ENCODE measurements around the gene CDKAL1. TPM values are rescaled to one million over a fixed set of nuclear protein-coding genes. Genes with fewer than 3 reads are reported as not detected.

Gene CDKAL1
- total and polyA plus RNA-seq, 9 of the 15 experiments (the other 6 are each of a cell fraction or from before 2014, with no cell fraction given), result 11.2 to 36.3 (median 20.1) TPM

- FAIRE-seq (no peak), DNase-seq (ENCODE audit: extremely low read depth in 1 of 4, low spot score in 3 of 4) (no peak), ATAC-seq (no peak; the same call in 2 of the 3 replicates)
- Histone ChIP-seq H3K4me2 (ENCODE audit: insufficient read depth, low read length) (no peak overlapping the region), H4K20me1 (replicated peaks; ENCODE audit: control insufficient read depth, insufficient read depth, low read length) (peaks cover 6% of the 10 kb centered on the region), H3K79me2 (ENCODE audit: control insufficient read depth, insufficient read depth, low read length) (no peaks in the 10 kb centered on the region), H2AFZ (ENCODE audit: low read depth, low read length) (no peak overlapping the region), H3K27me3 (ENCODE audit: control insufficient read depth in 2 of 2, insufficient read depth in 2 of 2, low read length in 2 of 2) (no peaks in the 10 kb centered on the region), H3K9me3 (replicated peaks; ENCODE audit: control insufficient read depth, insufficient read depth, low read depth, low read length) (no peaks in the 10 kb centered on the region), H3K4me1 (replicated peaks in 1 of 2; ENCODE audit: control insufficient read depth in 2 of 2, insufficient read depth in 2 of 2, low read length in 2 of 2) (peaks cover 0 to 7% of the 10 kb centered on the region in 2 experiments; a peak in 3 of 5 replicates), H3K36me3 (ENCODE audit: control insufficient read depth, insufficient read depth, low read length) (no peaks in the 10 kb centered on the region), H3K9me1 (ENCODE audit: control insufficient read depth, insufficient read depth, low read length) (no peaks in the 10 kb centered on the region), H3K27ac (ENCODE audit: extremely low read depth, low read depth, low read length) (no peak overlapping the region), H3K4me3 (no peak overlapping the region), H3K9ac (ENCODE audit: insufficient read depth in 1 of 2, low read depth in 2 of 2, low read length in 2 of 2) (no peak overlapping the region)
- 63% methylated on average over 2 of the region's 2 CpGs for WGBS (ENCODE audit: insufficient coverage, low coverage, missing lambda C conversion rate)
- CTCF ChIA-PET (ENCODE audit: low intra/inter-chr PET ratio), result no interaction called here
- POLR2A ChIA-PET, result interaction anchor here (1.1 kb wide), 1 partner anchor 16 kb away, joined by 3 read pairs; no protein-coding TSS in a partner anchor
- no TSS peak for BruUV-seq (replicated peaks)
- intact Hi-C loops (cut with micrococcal nuclease) (no loop called here), in situ Hi-C loops (cut with MboI) (no loop called here)
- TF ChIP-seq POLR3A (IDR thresholded peaks at IDR 0.05; ENCODE audit: borderline replicate concordance, extremely low read depth, insufficient read depth, insufficient read length), result peak; percentile 52
- 0 out of 2 replicates have a peak, but pooled peaks have one; percentile 2 for TF ChIP-seq MTA2 (IDR thresholded peaks at IDR 0.05; ENCODE audit: low read depth)
- no peak for TF ChIP-seq HDGF (IDR thresholded peaks at IDR 0.05)
- TF ChIP-seq POLR2H (tag; IDR thresholded peaks at IDR 0.05; ENCODE audit: low read depth), result peak; percentile 90
- TF ChIP-seq MLLT1 (IDR thresholded peaks at IDR 0.05), result 0 out of 4 replicates have a peak, but pooled peaks of 1 of the 2 experiments have one; percentile 8
- TF ChIP-seq PURB (CRISPR knock-in tag; IDR thresholded peaks at IDR 0.05; ENCODE audit: low read depth), result no peak
- no peak for TF ChIP-seq TFAM (CRISPR knock-in tag; conservative IDR thresholded peaks at IDR 0.05)
- 0 out of 2 replicates have a peak, but pooled peaks have one; percentile 34 for TF ChIP-seq ELF4 (CRISPR knock-in tag; IDR thresholded peaks at IDR 0.05)
- TF ChIP-seq CBFA2T2 (conservative IDR thresholded peaks at IDR 0.05), result no peak
- no peak for TF ChIP-seq JUND (IDR thresholded peaks at IDR 0.05; ENCODE audit: borderline replicate concordance, low read depth, low read length)
- 0 out of 3 replicates have a peak, but pooled peaks have one; percentile 7 for TF ChIP-seq JUND (tag; IDR thresholded peaks at IDR 0.05; ENCODE audit: borderline replicate concordance, low read depth, low read length)
- peak; percentile 87 for TF ChIP-seq ADNP (tag; IDR thresholded peaks at IDR 0.05)
- no peak for TF ChIP-seq NONO (IDR thresholded peaks at IDR 0.05; ENCODE audit: low read depth in 2 of 2, low read length in 1 of 2)
- TF ChIP-seq AFF4 (CRISPR knock-in tag; IDR thresholded peaks at IDR 0.05), result no peak
- TF ChIP-seq SMAD4 (CRISPR knock-in tag; conservative IDR thresholded peaks at IDR 0.05), result 0 out of 2 replicates have a peak, but pooled peaks have one; percentile 5
- TF ChIP-seq EHMT2 (IDR thresholded peaks at IDR 0.05), result no peak
- no peak for TF ChIP-seq ZNF197 (CRISPR knock-in tag; IDR thresholded peaks at IDR 0.05; ENCODE audit: low read depth)
Observed at GRCh38 chr6:21163838-21164180, 629.6 kb downstream of the CDKAL1 start.

Data from K562 (cell line).